ENCODE results near the gene BIRC2.

BIRC2 gene

GRCh38 chr11:102323542-102324251, 23.3 kb upstream of the BIRC2 start:
- no peak overlapping the region for H2BK5ac ChIP-seq (ENCODE audit: low read depth, low read length, poor library complexity, severe bottlenecking)

GRCh38 chr11:102325088-102325487, 21.9 kb upstream of the BIRC2 start:
- Histone ChIP-seq H3K4ac (ENCODE audit: low read depth in 1 of 2, low read length in 2 of 2) (no peak overlapping the region), H3K79me1 (replicated peaks; ENCODE audit: low read length, poor library complexity, severe bottlenecking) (no peaks in the 10 kb centered on the region), H3K9me3 (ENCODE audit: control insufficient read depth, low read length) (no peaks in the 10 kb centered on the region), H3K4me2 (ENCODE audit: low read length, poor library complexity, severe bottlenecking) (no peak overlapping the region), H2BK5ac (ENCODE audit: low read depth, low read length, poor library complexity, severe bottlenecking) (no peak overlapping the region), H2BK12ac (ENCODE audit: low read length in 2 of 2) (no peak overlapping the region), H2AFZ (ENCODE audit: low read depth, low read length) (no peak overlapping the region), H3K27ac (ENCODE audit: low read length, poor library complexity, severe bottlenecking) (no peak overlapping the region), H3K4me3 (ENCODE audit: insufficient read depth in 1 of 2, low read depth in 1 of 2, low read length in 2 of 2) (no peak overlapping the region), H3K36me3 (ENCODE audit: control insufficient read depth in 1 of 2, insufficient read depth in 2 of 2, low read depth in 1 of 2, low read length in 2 of 2) (no peaks in the 10 kb centered on the region), H3K14ac (ENCODE audit: low read length in 2 of 2) (no peak overlapping the region), H2BK120ac (ENCODE audit: low read depth, low read length) (no peak overlapping the region), H2AK5ac (ENCODE audit: low read length, severe bottlenecking) (no peak overlapping the region), H3K23ac (ENCODE audit: low read length in 2 of 2) (no peak overlapping the region), H3K18ac (ENCODE audit: low read depth in 1 of 2, low read length in 2 of 2) (no peak overlapping the region), H4K91ac (ENCODE audit: low read length) (no peak overlapping the region), H2BK15ac (ENCODE audit: low read depth, poor library complexity, severe bottlenecking) (no peak overlapping the region), H4K8ac (ENCODE audit: low read length) (no peak overlapping the region), H3K4me1 (ENCODE audit: control insufficient read depth, insufficient read depth, low read depth, low read length) (no peaks in the 10 kb centered on the region), H3K9ac (ENCODE audit: low read length) (no peak overlapping the region), H3K27me3 (ENCODE audit: control insufficient read depth in 1 of 2, insufficient read depth in 1 of 2, low read length in 2 of 2) (no peaks in the 10 kb centered on the region)
- no peak for DNase-seq
- 100% methylated on average over 1 of the region's 3 CpGs for WGBS

More at GRCh38 chr11:102323542-102324251, 23.3 kb upstream of the BIRC2 start:
- DNase-seq, result no peak
- no peak overlapping the region for H3K4ac ChIP-seq (ENCODE audit: low read depth in 1 of 2, low read length in 2 of 2)
- H2BK15ac ChIP-seq (ENCODE audit: low read depth, poor library complexity, severe bottlenecking), result no peak overlapping the region
- H3K27me3 ChIP-seq (ENCODE audit: control insufficient read depth in 1 of 2, insufficient read depth in 1 of 2, low read length in 2 of 2), result no peaks in the 10 kb centered on the region
- no peak overlapping the region for H3K18ac ChIP-seq (ENCODE audit: low read depth in 1 of 2, low read length in 2 of 2)
- no peak overlapping the region for H3K9ac ChIP-seq (ENCODE audit: low read length)
- whole genome bisulfite sequencing, result no CpG with 5 or more reads among the region's 1 CpG
- H3K36me3 ChIP-seq (ENCODE audit: control insufficient read depth in 1 of 2, insufficient read depth in 2 of 2, low read depth in 1 of 2, low read length in 2 of 2), result no peaks in the 10 kb centered on the region
- no peak overlapping the region for H2BK12ac ChIP-seq (ENCODE audit: low read length in 2 of 2)
- H3K79me1 ChIP-seq (replicated peaks; ENCODE audit: low read length, poor library complexity, severe bottlenecking), result no peaks in the 10 kb centered on the region
- no peak overlapping the region for H3K14ac ChIP-seq (ENCODE audit: low read length in 2 of 2)
- no peak overlapping the region for H4K8ac ChIP-seq (ENCODE audit: low read length)
- no peak overlapping the region for H3K23ac ChIP-seq (ENCODE audit: low read length in 2 of 2)
- no peak overlapping the region for H3K4me3 ChIP-seq (ENCODE audit: insufficient read depth in 1 of 2, low read depth in 1 of 2, low read length in 2 of 2)
- H3K4me2 ChIP-seq (ENCODE audit: low read length, poor library complexity, severe bottlenecking), result no peak overlapping the region
- H3K4me1 ChIP-seq (ENCODE audit: control insufficient read depth, insufficient read depth, low read depth, low read length), result no peaks in the 10 kb centered on the region
- no peak overlapping the region for H2AFZ ChIP-seq (ENCODE audit: low read depth, low read length)
- H2AK5ac ChIP-seq (ENCODE audit: low read length, severe bottlenecking), result no peak overlapping the region
- no peak overlapping the region for H2BK120ac ChIP-seq (ENCODE audit: low read depth, low read length)
- no peaks in the 10 kb centered on the region for H3K9me3 ChIP-seq (ENCODE audit: control insufficient read depth, low read length)
- no peak overlapping the region for H3K27ac ChIP-seq (ENCODE audit: low read length, poor library complexity, severe bottlenecking)
- H4K91ac ChIP-seq (ENCODE audit: low read length), result no peak overlapping the region

- Histone ChIP-seq H3K14ac (ENCODE audit: low read length in 2 of 2) (no peak overlapping the region), H3K18ac (ENCODE audit: low read depth in 1 of 2, low read length in 2 of 2) (no peak overlapping the region), H3K9ac (ENCODE audit: low read length) (no peak overlapping the region), H2BK15ac (ENCODE audit: low read depth, poor library complexity, severe bottlenecking) (no peak overlapping the region), H3K27ac (ENCODE audit: low read length, poor library complexity, severe bottlenecking) (no peak overlapping the region), H3K4ac (ENCODE audit: low read depth in 1 of 2, low read length in 2 of 2) (no peak overlapping the region), H3K9me3 (ENCODE audit: control insufficient read depth, low read length) (no peaks in the 10 kb centered on the region), H3K4me2 (ENCODE audit: low read length, poor library complexity, severe bottlenecking) (no peak overlapping the region), H2AFZ (ENCODE audit: low read depth, low read length) (no peak overlapping the region), H3K79me1 (replicated peaks; ENCODE audit: low read length, poor library complexity, severe bottlenecking) (no peaks in the 10 kb centered on the region), H2BK12ac (ENCODE audit: low read length in 2 of 2) (no peak overlapping the region), H3K23ac (ENCODE audit: low read length in 2 of 2) (no peak overlapping the region), H2AK5ac (ENCODE audit: low read length, severe bottlenecking) (no peak overlapping the region), H4K91ac (ENCODE audit: low read length) (no peak overlapping the region), H2BK5ac (ENCODE audit: low read depth, low read length, poor library complexity, severe bottlenecking) (no peak overlapping the region), H2BK120ac (ENCODE audit: low read depth, low read length) (no peak overlapping the region), H3K36me3 (ENCODE audit: control insufficient read depth in 1 of 2, insufficient read depth in 2 of 2, low read depth in 1 of 2, low read length in 2 of 2) (no peaks in the 10 kb centered on the region), H3K27me3 (ENCODE audit: control insufficient read depth in 1 of 2, insufficient read depth in 1 of 2, low read length in 2 of 2) (no peaks in the 10 kb centered on the region), H4K8ac (ENCODE audit: low read length) (no peak overlapping the region), H3K4me1 (ENCODE audit: control insufficient read depth, insufficient read depth, low read depth, low read length) (no peaks in the 10 kb centered on the region), H3K4me3 (ENCODE audit: insufficient read depth in 1 of 2, low read depth in 1 of 2, low read length in 2 of 2) (no peak overlapping the region)
- DNase-seq, result no peak
- WGBS, result no CpG with 5 or more reads among the region's 1 CpG
Observed at GRCh38 chr11:102328748-102329147, 18.3 kb upstream of the BIRC2 start.

- Histone ChIP-seq H3K36me3 (ENCODE audit: control insufficient read depth in 1 of 2, insufficient read depth in 2 of 2, low read depth in 1 of 2, low read length in 2 of 2) (no peaks in the 10 kb centered on the region), H3K9ac (ENCODE audit: low read length) (no peak overlapping the region), H3K4me3 (ENCODE audit: insufficient read depth in 1 of 2, low read depth in 1 of 2, low read length in 2 of 2) (no peak overlapping the region), H3K4ac (ENCODE audit: low read depth in 1 of 2, low read length in 2 of 2) (peak overlapping the region in 1 of 2 experiments; percentile 41), H3K4me2 (ENCODE audit: low read length, poor library complexity, severe bottlenecking) (no peak overlapping the region), H3K18ac (ENCODE audit: low read depth in 1 of 2, low read length in 2 of 2) (no peak overlapping the region), H3K23ac (ENCODE audit: low read length in 2 of 2) (no peak overlapping the region), H2BK120ac (ENCODE audit: low read depth, low read length) (no peak overlapping the region), H2BK15ac (ENCODE audit: low read depth, poor library complexity, severe bottlenecking) (no peak overlapping the region), H3K79me1 (replicated peaks; ENCODE audit: low read length, poor library complexity, severe bottlenecking) (no peaks in the 10 kb centered on the region), H3K4me1 (ENCODE audit: control insufficient read depth, insufficient read depth, low read depth, low read length) (no peaks in the 10 kb centered on the region), H4K91ac (ENCODE audit: low read length) (no peak overlapping the region), H4K8ac (ENCODE audit: low read length) (no peak overlapping the region), H3K14ac (ENCODE audit: low read length in 2 of 2) (no peak overlapping the region), H3K27ac (ENCODE audit: low read length, poor library complexity, severe bottlenecking) (no peak overlapping the region), H3K9me3 (ENCODE audit: control insufficient read depth, low read length) (no peaks in the 10 kb centered on the region), H3K27me3 (ENCODE audit: control insufficient read depth in 1 of 2, insufficient read depth in 1 of 2, low read length in 2 of 2) (no peaks in the 10 kb centered on the region), H2BK5ac (ENCODE audit: low read depth, low read length, poor library complexity, severe bottlenecking) (no peak overlapping the region), H2BK12ac (ENCODE audit: low read length in 2 of 2) (no peak overlapping the region), H2AFZ (ENCODE audit: low read depth, low read length) (no peak overlapping the region), H2AK5ac (ENCODE audit: low read length, severe bottlenecking) (no peak overlapping the region)
- no peak for DNase-seq
Observed at GRCh38 chr11:102330231-102330630, 16.8 kb upstream of the BIRC2 start.

Measured in mesenchymal stem cell (in vitro differentiated cells and primary cell).